ENCODE results near the gene SOX15.

Gene SOX15

GRCh38 chr17:7589204-7589868 lies 558 bp downstream of the SOX15 start:
- DNase-seq (ENCODE audit: low spot score): peak; percentile 85
- H3K27ac ChIP-seq: peak overlapping the region; percentile 4 to 74
- peak overlapping the region; percentile 72 for H3K4me3 ChIP-seq
- TF ChIP-seq, protein P1, sequence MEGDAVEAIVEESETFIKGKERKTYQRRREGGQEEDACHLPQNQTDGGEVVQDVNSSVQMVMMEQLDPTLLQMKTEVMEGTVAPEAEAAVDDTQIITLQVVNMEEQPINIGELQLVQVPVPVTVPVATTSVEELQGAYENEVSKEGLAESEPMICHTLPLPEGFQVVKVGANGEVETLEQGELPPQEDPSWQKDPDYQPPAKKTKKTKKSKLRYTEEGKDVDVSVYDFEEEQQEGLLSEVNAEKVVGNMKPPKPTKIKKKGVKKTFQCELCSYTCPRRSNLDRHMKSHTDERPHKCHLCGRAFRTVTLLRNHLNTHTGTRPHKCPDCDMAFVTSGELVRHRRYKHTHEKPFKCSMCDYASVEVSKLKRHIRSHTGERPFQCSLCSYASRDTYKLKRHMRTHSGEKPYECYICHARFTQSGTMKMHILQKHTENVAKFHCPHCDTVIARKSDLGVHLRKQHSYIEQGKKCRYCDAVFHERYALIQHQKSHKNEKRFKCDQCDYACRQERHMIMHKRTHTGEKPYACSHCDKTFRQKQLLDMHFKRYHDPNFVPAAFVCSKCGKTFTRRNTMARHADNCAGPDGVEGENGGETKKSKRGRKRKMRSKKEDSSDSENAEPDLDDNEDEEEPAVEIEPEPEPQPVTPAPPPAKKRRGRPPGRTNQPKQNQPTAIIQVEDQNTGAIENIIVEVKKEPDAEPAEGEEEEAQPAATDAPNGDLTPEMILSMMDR (IDR thresholded peaks at IDR 0.05): peak; percentile 93

- no peak for DNase-seq (ENCODE audit: low spot score)
- TF ChIP-seq, protein P1 (IDR thresholded peaks at IDR 0.05): no peak
- peak overlapping the region; percentile 72 for H3K4me3 ChIP-seq
- H3K27ac ChIP-seq: peak overlapping the region; percentile 4 to 74
Observed at GRCh38 chr17:7588553-7589203, 1.2 kb downstream of the SOX15 start.

DNA sequence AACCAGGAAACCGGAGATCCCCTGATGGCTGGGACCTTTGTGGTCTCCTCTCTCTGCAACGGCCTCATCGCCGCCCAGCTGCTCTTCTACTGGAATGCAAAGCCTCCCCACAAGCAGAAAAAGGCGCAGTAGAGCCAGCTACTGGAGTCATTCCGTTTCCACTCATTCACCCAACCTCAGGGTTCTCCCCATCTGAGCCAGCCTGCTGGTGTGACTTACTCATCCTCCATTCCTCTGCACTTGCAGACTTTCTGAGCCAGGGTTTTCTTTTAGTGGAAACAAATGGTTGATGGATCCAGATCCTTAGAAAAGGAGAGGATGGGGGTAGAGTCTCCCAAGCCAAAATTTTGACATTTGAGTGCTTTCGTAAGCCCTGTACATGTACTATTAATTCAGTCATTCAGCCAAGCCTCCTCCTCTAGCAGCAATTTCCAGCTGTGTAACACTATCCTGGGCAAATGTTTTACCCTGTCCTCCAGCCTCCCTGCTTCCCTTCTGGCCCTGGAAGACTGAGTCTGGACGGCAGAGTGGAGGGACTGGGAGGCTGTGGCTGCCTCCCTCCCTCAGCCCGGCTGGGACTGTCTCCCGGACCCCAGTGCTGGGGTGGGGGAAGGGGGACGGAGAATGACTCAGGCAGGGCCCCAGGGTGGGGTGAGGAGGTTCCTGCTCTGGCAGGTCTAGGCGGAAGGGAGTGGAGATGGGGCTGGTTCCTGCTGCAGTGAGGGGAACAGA lies 2.3 kb downstream of the SOX15 start:
- Histone ChIP-seq H3K4me3 (no peak overlapping the region), H3K27ac (peak overlapping the region in 1 of 2 donors; percentile 74)
- DNase-seq (ENCODE audit: low spot score): no peak
- TF ChIP-seq, protein P1 (IDR thresholded peaks at IDR 0.05): no peak

DNA sequence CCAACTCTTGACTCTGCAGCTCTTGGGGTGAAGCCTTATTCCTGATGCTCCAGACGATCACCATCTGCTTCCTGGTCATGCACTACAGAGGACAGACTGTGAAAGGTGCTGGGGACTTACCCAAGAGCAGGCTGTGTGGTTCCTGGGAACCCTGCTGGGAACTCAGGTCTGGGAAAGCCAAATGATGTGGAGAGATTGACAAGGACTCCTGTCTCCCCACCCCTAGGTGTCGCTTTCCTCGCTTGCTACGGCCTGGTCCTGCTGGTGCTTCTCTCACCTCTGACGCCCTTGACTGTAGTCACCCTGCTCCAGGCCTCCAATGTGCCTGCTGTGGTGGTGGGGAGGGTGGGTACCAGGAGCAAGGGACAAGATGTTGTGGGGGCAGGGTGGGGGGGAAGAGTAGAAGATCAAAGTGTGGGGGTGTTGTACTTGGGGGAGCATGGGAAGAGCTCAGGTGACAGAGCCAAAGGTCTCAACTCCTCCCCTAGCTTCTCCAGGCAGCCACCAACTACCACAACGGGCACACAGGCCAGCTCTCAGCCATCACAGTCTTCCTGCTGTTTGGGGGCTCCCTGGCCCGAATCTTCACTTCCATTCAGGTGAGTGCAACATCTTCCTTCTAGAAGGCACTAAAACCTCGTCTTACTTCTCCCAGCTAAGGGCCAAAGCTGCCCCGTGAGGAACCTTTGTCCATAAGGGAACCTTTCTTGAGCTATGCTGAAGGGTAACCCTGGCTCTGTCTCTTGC lies 3.0 kb downstream of the SOX15 start:
- TF ChIP-seq, protein P1 (IDR thresholded peaks at IDR 0.05): no peak
- peak overlapping the region in 1 of 2 donors; percentile 55 for H3K27ac ChIP-seq
- DNase-seq (ENCODE audit: low spot score): no peak
- H3K4me3 ChIP-seq: no peak overlapping the region

- Histone ChIP-seq H3K4me3 (peak within 1 kb of the TSS; percentile 84), H3K27ac (peak within 1 kb of the TSS; percentile 87 to 97)
- TF ChIP-seq, protein P1 (IDR thresholded peaks at IDR 0.05): no peak
- DNase-seq (ENCODE audit: low spot score): peak; percentile 98
Observed at GRCh38 chr17:7583253-7584109, 6.4 kb downstream of the SOX15 start, which contains the start of gene MPDU1. TSS of gene MPDU1 (plus strand) at chr17:7583852. CDS start at chr17:7583863, 11 bp downstream.
